Astrocyte (in vitro differentiated cells and primary cell): ENCODE data around the gene CASK.

Experiments
- CTCF ChIP-seq: IDR thresholded peaks from 2 replicates; pipeline ENCODE4 v1.5.1; 2011; ENCODE audit warnings: low read depth, mild to moderate bottlenecking, inconsistent platforms, low read length, moderate library complexity; ENCODE audit not compliant: insufficient read depth
- EZH2 ChIP-seq: IDR thresholded peaks from 2 replicates; pipeline ENCODE4 v1.6.1; 2012; ENCODE audit warnings: mild to moderate bottlenecking, low read length, inconsistent platforms; ENCODE audit not compliant: insufficient read depth

GRCh38 chrX:41616255-41616654, 307.1 kb downstream of the CASK start:
- TF ChIP-seq CTCF (no peak), EZH2 (no peak)
